Colonic mucosa (tissue), 4 donors: ENCODE results near the gene BMPR2. TPM values are rescaled to one million over a fixed set of nuclear protein-coding genes. Genes with fewer than 3 reads are reported as not detected.
"Not testable (repeated sequence)": the region's sequence is repeated elsewhere in the genome, so short reads cannot be mapped to it uniquely, and the experiment has no call there.

Source experiments
- DNase-seq: peaks from one replicate; pipeline ENCODE4 v3.0.0-alpha.2; 2020
- H3K27ac ChIP-seq: fragments of 200-600 bp; one replicate; pipeline ENCODE4 v1.8.0; 2021
- H3K27me3 ChIP-seq: fragments of 200-600 bp; one replicate; pipeline ENCODE4 v1.8.0; 2021
- H3K36me3 ChIP-seq: fragments of 200-600 bp; one replicate; pipeline ENCODE4 v1.8.0; 2021
- H3K4me1 ChIP-seq: fragments of 200-600 bp; one replicate; pipeline ENCODE4 v1.8.0; 2021; ENCODE audit warnings: mild to moderate bottlenecking
- H3K4me3 ChIP-seq: fragments of 200-600 bp; one replicate; pipeline ENCODE4 v1.8.0; 2021
- H3K9ac ChIP-seq, 2 donors: one replicate each; pipeline ENCODE4 v1.7.0; 2013; ENCODE audit warnings: control low read depth in 2 of 2, low read depth in 2 of 2, low read length in 2 of 2
- H3K9me3 ChIP-seq: fragments of 200-600 bp; one replicate; pipeline ENCODE4 v1.8.0; 2021
- CTCF ChIP-seq: fragments of 200-600 bp; IDR thresholded peaks from one replicate; pipeline ENCODE4 v1.8.0; 2022; ENCODE audit warnings: antibody characterized with exemption, mild to moderate bottlenecking
- intact Hi-C: fragments of 100-400 bp; cut with DNase I; formaldehyde crosslinking; loops from one replicate; pipeline ENCODE4 v1.14.1; 2022
- total RNA-seq, 2 donors: library from RNA; stranded (reverse); fragmentation: NEBNext Ultra II Directional in 1 of 2; extraction: Animal tissue kit (Norgen Biotek cat#: 25700) in 1 of 2; gene quantifications; one replicate each; pipeline ENCODE4 v1.2.1, GENCODE V29; 2021
- donor health status: healthy.
- donor health status: DM: no; HTN: no; CAD: no.
- donor health status: DM: no; HTN: no; CAD: no.

Gene BMPR2
- total RNA-seq, 2 donors from 2014 or later = 23.0 to 44.7 TPM

GRCh38 chr2:202564226-202564625 lies 188.1 kb downstream of the BMPR2 start:
- Histone ChIP-seq H3K27me3 (no peaks in the 10 kb centered on the region), H3K9ac (no peak overlapping the region), H3K36me3 (no peaks in the 10 kb centered on the region), H3K4me1 (no peaks in the 10 kb centered on the region), H3K27ac (no peak overlapping the region), H3K4me3 (no peak overlapping the region), H3K9me3 (no peaks in the 10 kb centered on the region)
- intact Hi-C loops = no loop called here
- no peak for TF ChIP-seq CTCF
- DNase-seq = no peak

- H3K4me1 ChIP-seq = no peaks in the 10 kb centered on the region
- H3K9me3 ChIP-seq = no peaks in the 10 kb centered on the region
- DNase-seq = no peak
- no peak overlapping the region for H3K27ac ChIP-seq
- TF ChIP-seq CTCF = no peak
- intact Hi-C loops = no loop called here
- H3K27me3 ChIP-seq = no peaks in the 10 kb centered on the region
- no peak overlapping the region for H3K4me3 ChIP-seq
- H3K36me3 ChIP-seq = no peaks in the 10 kb centered on the region
- no peak overlapping the region for H3K9ac ChIP-seq
These were observed 190.2 kb downstream of the BMPR2 start for GRCh38 chr2:202566286-202566685.

- no peaks in the 10 kb centered on the region for H3K27me3 ChIP-seq
- H3K9me3 ChIP-seq = no peaks in the 10 kb centered on the region
- no peak overlapping the region for H3K9ac ChIP-seq
- DNase-seq = no peak
- no peaks in the 10 kb centered on the region for H3K36me3 ChIP-seq
- no peak overlapping the region for H3K4me3 ChIP-seq
- H3K4me1 ChIP-seq = no peaks in the 10 kb centered on the region
- no peak for TF ChIP-seq CTCF
- intact Hi-C loops = no loop called here
- H3K27ac ChIP-seq = no peak overlapping the region
These were observed 198.4 kb downstream of the BMPR2 start for GRCh38 chr2:202574541-202574940.

GRCh38 chr2:202575194-202575593 lies 199.1 kb downstream of the BMPR2 start:
- H3K27me3 ChIP-seq, H3K9ac ChIP-seq, H3K9me3 ChIP-seq, DNase-seq, H3K36me3 ChIP-seq, H3K4me1 ChIP-seq, H3K27ac ChIP-seq, H3K4me3 ChIP-seq, intact Hi-C loops: not testable (repeated sequence)

GRCh38 chr2:202577250-202578183 lies 201.4 kb downstream of the BMPR2 start:
- Histone ChIP-seq H3K4me3 (no peak overlapping the region), H3K36me3 (no peaks in the 10 kb centered on the region), H3K27me3 (no peaks in the 10 kb centered on the region), H3K9ac (no peak overlapping the region), H3K9me3 (no peaks in the 10 kb centered on the region), H3K27ac (no peak overlapping the region), H3K4me1 (no peaks in the 10 kb centered on the region)
- TF ChIP-seq CTCF = no peak
- no peak for DNase-seq
- intact Hi-C loops = no loop called here

- H3K9me3 ChIP-seq, H3K9ac ChIP-seq, DNase-seq, H3K27me3 ChIP-seq, H3K4me1 ChIP-seq, H3K36me3 ChIP-seq, H3K27ac ChIP-seq, H3K4me3 ChIP-seq: not testable (repeated sequence)
- intact Hi-C loops = loop anchor here (10.0 kb wide), 1 partner anchor 292 kb away; the partner anchor contains the start of gene ICA1L
These were observed 206.7 kb downstream of the BMPR2 start for GRCh38 chr2:202582846-202583245.
